H9 (cell line): ENCODE results near the gene THAP5. TPM values are rescaled to one million over a fixed set of nuclear protein-coding genes. Genes with fewer than 3 reads are reported as not detected.

Source experiments
- DNase-seq: peaks from one replicate; pipeline ENCODE4 v3.0.0-alpha.2; 2017
- H2AFZ ChIP-seq: one replicate; pipeline ENCODE4 v1.6.1; 2013; ENCODE audit warnings: mild to moderate bottlenecking, low read length, control low read depth, moderate library complexity
- H2AK5ac ChIP-seq: 2 replicates; pipeline ENCODE4 v1.6.1; 2013; ENCODE audit warnings: low read length, control low read depth, mixed read lengths; ENCODE audit not compliant: insufficient read length
- H2BK120ac ChIP-seq: one replicate; pipeline ENCODE4 v1.6.1; 2013; ENCODE audit warnings: low read depth, mild to moderate bottlenecking, low read length, control low read depth, inconsistent platforms; ENCODE audit not compliant: poor library complexity, severe bottlenecking
- H2BK12ac ChIP-seq: 2 replicates; pipeline ENCODE4 v1.6.1; 2013; ENCODE audit warnings: low read length, control low read depth, mixed read lengths, low read depth; ENCODE audit not compliant: insufficient read length
- H2BK15ac ChIP-seq: 2 replicates; pipeline ENCODE4 v1.6.1; 2013; ENCODE audit warnings: low read depth, low read length, control low read depth
- H2BK20ac ChIP-seq: one replicate; pipeline ENCODE4 v1.6.1; 2013; ENCODE audit warnings: low read depth, mild to moderate bottlenecking, low read length, control low read depth, inconsistent platforms; ENCODE audit not compliant: poor library complexity, severe bottlenecking
- H2BK5ac ChIP-seq: 2 replicates; pipeline ENCODE4 v1.6.1; 2013; ENCODE audit warnings: low read length, control low read depth, mixed read lengths; ENCODE audit not compliant: insufficient read length
- H3K14ac ChIP-seq: 2 replicates; pipeline ENCODE4 v1.6.1; 2013; ENCODE audit warnings: low read length, control low read depth; ENCODE audit not compliant: insufficient read depth
- H3K18ac ChIP-seq: 2 replicates; pipeline ENCODE4 v1.6.1; 2013; ENCODE audit warnings: low read depth, mild to moderate bottlenecking, mixed read lengths, low read length, control low read depth; ENCODE audit not compliant: insufficient read length
- H3K23ac ChIP-seq: 2 replicates; pipeline ENCODE4 v1.6.1; 2013; ENCODE audit warnings: low read length, control low read depth, mixed read lengths, low read depth; ENCODE audit not compliant: insufficient read length
- H3K23me2 ChIP-seq: 2 replicates; pipeline ENCODE4 v1.6.1; 2013; ENCODE audit warnings: low read depth, mild to moderate bottlenecking, mixed read lengths, low read length, control low read depth; ENCODE audit not compliant: insufficient read length, poor library complexity, severe bottlenecking
- H3K27ac ChIP-seq: 2 replicates; pipeline ENCODE4 v1.5.1; 2013; ENCODE audit warnings: low read length, control low read depth, mixed read lengths, low read depth; ENCODE audit not compliant: insufficient read length
- H3K27me3 ChIP-seq: 2 replicates; pipeline ENCODE4 v1.6.1; 2013; ENCODE audit warnings: low read length, control low read depth, inconsistent platforms; ENCODE audit not compliant: insufficient read depth
- H3K4ac ChIP-seq: 2 replicates; pipeline ENCODE4 v1.6.1; 2013; ENCODE audit warnings: low read depth, mild to moderate bottlenecking, control low read depth, inconsistent platforms, low read length, moderate library complexity
- H3K4me1 ChIP-seq: 2 replicates; pipeline ENCODE4 v1.6.1; 2013; ENCODE audit warnings: low read length, control low read depth, inconsistent platforms; ENCODE audit not compliant: insufficient read depth
- H3K4me2 ChIP-seq: 2 replicates; pipeline ENCODE4 v1.6.1; 2013; ENCODE audit warnings: low read length, control low read depth, mixed read lengths; ENCODE audit not compliant: insufficient read length, insufficient read depth
- H3K56ac ChIP-seq: 2 replicates; pipeline ENCODE4 v1.6.1; 2013; ENCODE audit warnings: low read depth, mild to moderate bottlenecking, mixed read lengths, low read length, control low read depth; ENCODE audit not compliant: insufficient read length
- H3K79me1 ChIP-seq: 2 replicates; pipeline ENCODE4 v1.6.1; 2013; ENCODE audit warnings: low read depth, mild to moderate bottlenecking, moderate library complexity, low read length, control low read depth, inconsistent platforms; ENCODE audit not compliant: insufficient read depth, poor library complexity, severe bottlenecking
- H3K79me2 ChIP-seq: 2 replicates; pipeline ENCODE4 v1.6.1; 2013; ENCODE audit warnings: low read length, control low read depth, inconsistent platforms; ENCODE audit not compliant: insufficient read depth
- H3K9ac ChIP-seq: 2 replicates; pipeline ENCODE4 v1.6.1; 2013; ENCODE audit warnings: low read length, control low read depth, mixed read lengths; ENCODE audit not compliant: insufficient read length; ENCODE audit errors: extremely low read depth
- H3K9me3 ChIP-seq: one replicate; pipeline ENCODE4 v1.6.1; 2013; ENCODE audit warnings: low read depth, low read length, inconsistent platforms; ENCODE audit not compliant: control insufficient read depth
- H3T11ph ChIP-seq: one replicate; pipeline ENCODE4 v1.6.1; 2013; ENCODE audit warnings: mild to moderate bottlenecking, low read length, control low read depth, inconsistent platforms
- H4K20me1 ChIP-seq: one replicate; pipeline ENCODE4 v1.6.1; 2013; ENCODE audit not compliant: control insufficient read depth, insufficient read length, insufficient read depth
- H4K5ac ChIP-seq: 2 replicates; pipeline ENCODE4 v1.6.1; 2013; ENCODE audit warnings: low read depth, mild to moderate bottlenecking, mixed read lengths, low read length, control low read depth; ENCODE audit not compliant: insufficient read length
- H4K8ac ChIP-seq: replicated peaks from 2 replicates; pipeline ENCODE4 v1.6.1; 2013; ENCODE audit warnings: low read length, control low read depth, mixed read lengths, low read depth; ENCODE audit not compliant: insufficient read length
- H4K91ac ChIP-seq: 2 replicates; pipeline ENCODE4 v1.6.1; 2013; ENCODE audit warnings: low read depth, mild to moderate bottlenecking, moderate library complexity, mixed read lengths, low read length, control low read depth; ENCODE audit not compliant: insufficient read length
- H3K27ac Mint-ChIP-seq, 3 experiments: 2 replicates in 2 of 3; 3 replicates in 1 of 3; pipeline ENCODE4 v1.8.0; 2020 to 2021; ENCODE audit warnings: mixed read lengths in 3 of 3, mild to moderate bottlenecking in 1 of 3, moderate library complexity in 1 of 3
- H3K27me3 Mint-ChIP-seq: 2 replicates; pipeline ENCODE4 v1.8.0; 2021; ENCODE audit warnings: low read depth, mild to moderate bottlenecking, moderate library complexity, mixed read lengths
- H3K36me3 Mint-ChIP-seq, 3 experiments: 2 replicates in 2 of 3; 3 replicates in 1 of 3; pipeline ENCODE4 v1.8.0; 2020 to 2021; ENCODE audit warnings: low read depth in 3 of 3, mixed read lengths in 3 of 3; ENCODE audit not compliant: insufficient read depth in 1 of 3
- H3K4me1 Mint-ChIP-seq, 2 experiments: 2 replicates each; pipeline ENCODE4 v1.8.0; 2020; ENCODE audit warnings: mixed read lengths in 2 of 2
- H3K4me3 Mint-ChIP-seq, 2 experiments: 2 replicates in 1 of 2; 3 replicates in 1 of 2; pipeline ENCODE4 v1.8.0; 2020 to 2021; ENCODE audit warnings: mild to moderate bottlenecking in 2 of 2, mixed read lengths in 2 of 2, moderate library complexity in 1 of 2
- H3K9me3 Mint-ChIP-seq, 2 experiments: 2 replicates in 1 of 2; 3 replicates in 1 of 2; pipeline ENCODE4 v1.8.0; 2020; ENCODE audit warnings: mild to moderate bottlenecking in 2 of 2, mixed read lengths in 2 of 2, moderate library complexity in 1 of 2
- WGBS: extraction: QIAGEN DNeasy Blood & Tissue Kit; methylation state at CpG from one replicate; pipeline ENCODE4 v1.1.7; 2013; ENCODE audit warnings: missing lambda C conversion rate, low lambda C conversion rate, mixed read lengths; ENCODE audit not compliant: insufficient read length; ENCODE audit errors: extremely low coverage; 5-methylcytosine and 5-hydroxymethylcytosine counted together
- total RNA-seq: library from RNA; stranded (reverse); gene quantifications from 2 replicates; pipeline ENCODE4 v1.2.1, GENCODE V29; 2021
- TF ChIP-seq, protein P1 (sequence below): fragments of 200-600 bp; sonication (generic); conservative IDR thresholded peaks from 3 replicates; pipeline ENCODE4 v1.8.0; 2021; ENCODE audit warnings: antibody characterized with exemption, mild to moderate bottlenecking

The THAP5 gene
- total RNA-seq, 1 experiment from 2014 or later = 20.6 TPM

DNA sequence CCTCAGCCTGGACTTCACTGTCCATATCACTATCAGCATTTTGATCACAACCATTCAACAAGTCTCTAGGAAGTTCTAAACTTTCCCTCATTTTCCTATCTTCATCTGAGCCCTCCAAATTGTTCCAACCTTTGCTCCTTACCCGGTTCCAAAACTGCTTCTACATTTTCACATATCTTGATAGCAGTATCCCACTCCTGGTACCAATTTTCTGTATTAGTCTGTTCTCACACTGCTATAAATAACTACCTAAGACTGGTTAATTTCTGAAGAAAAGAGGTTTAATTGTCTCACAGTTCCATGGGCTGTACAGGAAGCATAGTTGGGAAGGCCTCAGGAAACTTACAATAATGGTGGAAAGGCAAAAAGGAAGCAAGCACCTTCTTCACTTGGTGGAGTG lies 11.9 kb downstream of the THAP5 start:
- no peak overlapping the region for H2AFZ ChIP-seq
- no peak overlapping the region for H2BK120ac ChIP-seq
- H4K8ac ChIP-seq = no peak overlapping the region
- H3T11ph ChIP-seq = no peak overlapping the region
- no peak overlapping the region for H3K4me3 Mint-ChIP-seq
- H4K91ac ChIP-seq = no peak overlapping the region
- no peaks in the 10 kb centered on the region for H3K79me1 ChIP-seq
- no peak overlapping the region for H3K4me2 ChIP-seq
- H3K9ac ChIP-seq = no peak overlapping the region
- H3K27ac Mint-ChIP-seq = no peak overlapping the region
- no peaks in the 10 kb centered on the region for H4K20me1 ChIP-seq
- TF ChIP-seq, protein P1, sequence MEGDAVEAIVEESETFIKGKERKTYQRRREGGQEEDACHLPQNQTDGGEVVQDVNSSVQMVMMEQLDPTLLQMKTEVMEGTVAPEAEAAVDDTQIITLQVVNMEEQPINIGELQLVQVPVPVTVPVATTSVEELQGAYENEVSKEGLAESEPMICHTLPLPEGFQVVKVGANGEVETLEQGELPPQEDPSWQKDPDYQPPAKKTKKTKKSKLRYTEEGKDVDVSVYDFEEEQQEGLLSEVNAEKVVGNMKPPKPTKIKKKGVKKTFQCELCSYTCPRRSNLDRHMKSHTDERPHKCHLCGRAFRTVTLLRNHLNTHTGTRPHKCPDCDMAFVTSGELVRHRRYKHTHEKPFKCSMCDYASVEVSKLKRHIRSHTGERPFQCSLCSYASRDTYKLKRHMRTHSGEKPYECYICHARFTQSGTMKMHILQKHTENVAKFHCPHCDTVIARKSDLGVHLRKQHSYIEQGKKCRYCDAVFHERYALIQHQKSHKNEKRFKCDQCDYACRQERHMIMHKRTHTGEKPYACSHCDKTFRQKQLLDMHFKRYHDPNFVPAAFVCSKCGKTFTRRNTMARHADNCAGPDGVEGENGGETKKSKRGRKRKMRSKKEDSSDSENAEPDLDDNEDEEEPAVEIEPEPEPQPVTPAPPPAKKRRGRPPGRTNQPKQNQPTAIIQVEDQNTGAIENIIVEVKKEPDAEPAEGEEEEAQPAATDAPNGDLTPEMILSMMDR = no peak
- no peaks in the 10 kb centered on the region for H3K27me3 ChIP-seq
- H4K5ac ChIP-seq = no peak overlapping the region
- H3K9me3 ChIP-seq = peaks cover 7% of the 10 kb centered on the region
- no peaks in the 10 kb centered on the region for H3K27me3 Mint-ChIP-seq
- H3K23ac ChIP-seq = no peak overlapping the region
- H2AK5ac ChIP-seq = no peak overlapping the region
- H3K9me3 Mint-ChIP-seq = peaks cover 24% of the 10 kb centered on the region in 2 experiments
- H3K23me2 ChIP-seq = no peaks in the 10 kb centered on the region
- DNase-seq = no peak
- no peaks in the 10 kb centered on the region for H3K4me1 ChIP-seq
- no peak overlapping the region for H3K4ac ChIP-seq
- no peak overlapping the region for H2BK20ac ChIP-seq
- no peak overlapping the region for H3K27ac ChIP-seq
- no peak overlapping the region for H2BK5ac ChIP-seq
- H3K18ac ChIP-seq = no peak overlapping the region
- no peaks in the 10 kb centered on the region for H3K79me2 ChIP-seq
- H2BK15ac ChIP-seq = no peak overlapping the region
- H3K4me1 Mint-ChIP-seq = no peaks in the 10 kb centered on the region; a peak in 1 of 4 replicates
- no peak overlapping the region for H2BK12ac ChIP-seq
- H3K56ac ChIP-seq = no peak overlapping the region
- WGBS = no CpG with 5 or more reads among the region's 1 CpG
- H3K36me3 Mint-ChIP-seq = peaks cover 19 to 39% (median 27%) of the 10 kb centered on the region in 3 experiments
- no peak overlapping the region for H3K14ac ChIP-seq
